ENCODE measurements around the gene CCKAR. TPM values are rescaled to one million over a fixed set of nuclear protein-coding genes. Genes with fewer than 3 reads are reported as not detected.

CCKAR gene
- total RNA-seq, 1 experiment from 2014 or later, result not detected

- DNase-seq (ENCODE audit: low spot score), result no peak
Observed at GRCh38 chr4:26490960-26491284, 638 bp upstream of the CCKAR start.

GRCh38 chr4:26489101-26489985 lies 941 bp downstream of the CCKAR start:
- DNase-seq (ENCODE audit: low spot score), result no peak

GRCh38 chr4:26485684-26486083 lies 4.6 kb downstream of the CCKAR start:
- DNase-seq (ENCODE audit: low spot score), result no peak

- DNase-seq (ENCODE audit: low spot score), result no peak
Observed at GRCh38 chr4:26484516-26484915, 5.8 kb downstream of the CCKAR start.

DNA sequence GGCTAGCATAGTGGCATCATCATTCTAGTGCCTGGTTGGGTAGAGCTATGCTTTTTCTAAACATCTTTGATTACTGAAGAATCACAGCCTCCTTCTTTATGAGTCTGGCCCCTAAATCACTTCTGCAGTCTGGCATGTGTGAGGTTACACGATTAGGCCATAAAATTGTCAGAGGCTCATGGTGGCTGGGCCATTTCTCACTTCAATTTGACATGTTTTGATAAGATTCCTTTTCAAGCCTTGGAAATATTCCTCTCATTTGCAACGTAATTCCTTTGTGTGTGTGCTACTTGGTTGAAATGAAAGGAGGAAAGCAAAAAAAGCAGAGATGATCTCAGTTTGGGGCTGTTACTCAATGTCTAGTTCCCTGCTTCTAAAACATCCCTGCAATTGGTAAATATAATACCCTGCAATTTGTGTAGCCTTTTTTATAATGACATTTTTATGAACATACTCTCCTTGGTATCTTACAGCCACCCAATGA lies 6.2 kb downstream of the CCKAR start:
- DNase-seq (ENCODE audit: low spot score), result no peak

DNA sequence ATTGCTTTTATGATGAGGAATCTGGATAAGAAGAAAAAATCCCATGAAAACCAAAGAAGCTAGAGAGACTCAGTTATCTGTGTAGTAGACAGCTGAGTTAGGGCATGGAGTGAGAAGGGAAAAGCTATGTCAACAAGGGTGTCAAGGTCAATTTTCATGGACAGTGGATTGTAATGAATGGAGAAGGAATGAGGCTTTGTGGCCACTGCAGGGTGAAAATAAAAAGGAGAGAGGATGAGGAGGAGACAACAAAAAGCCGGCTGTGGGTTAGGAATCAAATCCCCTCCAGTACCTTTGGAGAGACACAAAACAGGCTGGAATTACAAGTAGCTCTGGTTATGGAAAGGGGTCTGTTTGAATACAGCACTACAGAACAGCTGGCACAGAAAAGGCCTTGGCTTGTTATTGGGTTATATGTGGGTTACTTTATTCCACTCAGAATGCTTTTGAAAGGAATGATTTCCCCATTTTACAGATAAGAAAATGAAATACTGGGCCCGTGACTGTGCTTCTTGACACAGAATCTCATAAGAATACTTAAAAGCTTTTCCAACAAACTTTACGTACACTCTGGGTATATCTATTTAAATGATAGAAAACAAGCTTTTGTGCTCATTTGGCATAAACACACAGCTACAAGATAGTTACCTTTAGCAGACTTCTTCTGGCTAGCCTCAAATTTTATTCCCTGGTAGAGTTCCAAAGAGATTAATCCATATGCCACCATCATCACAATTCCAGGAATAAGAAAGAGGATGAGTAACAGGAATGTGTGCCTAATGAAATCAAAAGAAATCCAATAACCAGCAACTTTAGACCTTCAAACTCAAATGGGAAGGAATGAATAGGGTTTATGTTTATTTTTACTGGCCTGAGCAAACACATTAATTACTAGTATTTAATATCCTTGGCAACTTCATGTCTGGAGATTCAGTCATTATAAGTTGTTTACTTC lies 7.5 kb downstream of the CCKAR start:
- no peak for DNase-seq (ENCODE audit: low spot score)

- DNase-seq (ENCODE audit: low spot score), result no peak
Observed at GRCh38 chr4:26478330-26478729, 12.0 kb downstream of the CCKAR start.

DNA sequence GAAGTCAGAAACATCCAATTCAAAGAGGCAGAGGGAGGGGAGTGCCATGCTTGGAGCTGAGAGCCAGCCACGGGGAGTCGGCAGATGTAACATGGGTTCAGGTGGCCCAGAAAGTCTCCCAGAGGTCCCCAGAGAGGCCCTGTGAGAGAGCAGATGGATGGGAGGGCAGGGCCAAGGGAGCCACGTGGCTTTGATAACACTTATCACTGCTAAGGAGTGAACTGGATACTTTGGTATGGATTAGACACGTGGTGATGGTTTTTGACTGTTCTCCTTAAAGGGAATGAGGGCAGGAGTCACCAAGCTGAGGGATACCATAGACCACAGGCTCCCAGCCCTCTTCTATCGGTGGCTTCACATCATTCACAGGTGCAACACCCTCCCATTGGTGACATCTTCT lies 13.7 kb downstream of the CCKAR start:
- no peak for DNase-seq (ENCODE audit: low spot score)

- no peak for DNase-seq (ENCODE audit: low spot score)
Observed at GRCh38 chr4:26475716-26476115, 14.6 kb downstream of the CCKAR start.

GRCh38 chr4:26474551-26474950 lies 15.7 kb downstream of the CCKAR start:
- no peak for DNase-seq (ENCODE audit: low spot score)

DNA sequence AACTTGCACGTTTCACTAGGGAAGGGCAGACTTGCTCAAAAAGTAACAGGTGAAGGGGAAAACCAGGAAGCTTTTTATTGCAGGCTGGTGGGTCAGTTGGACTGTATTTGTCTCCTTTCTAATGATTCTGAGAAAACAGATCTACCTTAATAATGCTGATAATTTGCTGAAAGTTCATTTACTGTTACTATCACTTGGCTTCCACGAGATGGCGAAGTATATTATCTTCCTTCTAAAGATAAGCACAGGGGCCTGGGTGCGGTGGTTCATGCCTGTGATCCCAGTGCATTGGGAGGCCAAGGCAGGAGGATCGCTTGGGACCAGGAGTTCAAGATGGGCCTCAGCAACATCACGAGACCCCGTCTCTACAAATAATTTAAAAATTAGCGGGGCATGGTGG lies 16.4 kb downstream of the CCKAR start:
- DNase-seq (ENCODE audit: low spot score), result no peak

DNA sequence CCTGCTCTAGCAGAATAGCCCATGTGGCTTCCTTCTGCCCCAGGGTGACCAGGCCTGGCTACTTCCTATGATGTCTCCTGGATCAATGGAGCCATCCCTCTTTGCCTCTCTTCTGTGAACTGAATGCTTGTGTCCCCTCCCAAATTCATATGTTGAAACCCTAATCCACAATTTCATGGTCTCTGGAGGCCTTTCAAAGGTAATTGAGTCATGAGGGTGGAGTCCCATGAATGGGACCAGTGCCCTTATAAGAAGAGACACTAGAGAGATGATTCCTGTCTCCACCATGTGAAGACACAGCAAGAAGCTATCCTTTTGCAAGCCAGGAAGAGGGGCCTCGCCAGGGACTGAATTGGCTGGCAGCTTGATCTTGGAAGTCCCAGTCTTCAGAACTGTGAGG lies 18.4 kb downstream of the CCKAR start:
- DNase-seq (ENCODE audit: low spot score), result no peak

- no peak for DNase-seq (ENCODE audit: low spot score)
Observed at GRCh38 chr4:26468977-26469376, 21.3 kb downstream of the CCKAR start.

- no peak for DNase-seq (ENCODE audit: low spot score)
Observed at GRCh38 chr4:26468283-26468949, 21.9 kb downstream of the CCKAR start.

GRCh38 chr4:26467724-26468123 lies 22.6 kb downstream of the CCKAR start:
- no peak for DNase-seq (ENCODE audit: low spot score)

DNA sequence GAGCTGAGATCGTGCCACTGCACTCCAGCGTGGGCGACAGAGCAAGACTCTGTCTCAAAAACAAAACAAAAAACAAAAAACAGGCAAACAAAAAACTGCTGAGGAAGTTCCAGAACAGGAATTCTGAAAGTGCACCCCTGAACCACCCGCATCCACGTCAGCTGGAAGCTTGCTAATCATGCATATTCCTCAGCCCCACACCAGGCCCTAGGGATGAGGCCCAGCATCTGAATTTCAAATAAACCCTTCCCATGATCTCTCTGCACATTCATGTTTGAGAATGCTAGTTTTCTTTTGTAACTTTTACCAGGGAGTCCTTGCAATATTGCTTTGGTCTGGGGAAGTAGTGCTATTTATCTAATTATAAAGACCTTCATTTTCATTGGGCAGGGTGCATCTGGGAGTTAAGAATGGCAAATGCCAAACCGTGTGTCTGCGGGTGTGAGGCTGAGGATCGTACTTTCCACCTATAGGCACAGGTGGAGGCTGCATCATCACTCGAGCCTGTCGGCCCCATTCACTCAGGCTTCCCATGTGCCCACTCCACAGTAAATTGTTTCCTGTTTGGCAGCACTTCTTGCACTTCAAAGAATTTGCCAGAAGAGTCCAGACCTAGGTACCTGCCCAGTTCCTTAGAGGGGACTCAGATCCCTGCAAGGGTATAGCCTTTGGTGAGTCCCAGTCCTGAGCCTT lies 23.6 kb downstream of the CCKAR start:
- DNase-seq (ENCODE audit: low spot score), result no peak

DNA sequence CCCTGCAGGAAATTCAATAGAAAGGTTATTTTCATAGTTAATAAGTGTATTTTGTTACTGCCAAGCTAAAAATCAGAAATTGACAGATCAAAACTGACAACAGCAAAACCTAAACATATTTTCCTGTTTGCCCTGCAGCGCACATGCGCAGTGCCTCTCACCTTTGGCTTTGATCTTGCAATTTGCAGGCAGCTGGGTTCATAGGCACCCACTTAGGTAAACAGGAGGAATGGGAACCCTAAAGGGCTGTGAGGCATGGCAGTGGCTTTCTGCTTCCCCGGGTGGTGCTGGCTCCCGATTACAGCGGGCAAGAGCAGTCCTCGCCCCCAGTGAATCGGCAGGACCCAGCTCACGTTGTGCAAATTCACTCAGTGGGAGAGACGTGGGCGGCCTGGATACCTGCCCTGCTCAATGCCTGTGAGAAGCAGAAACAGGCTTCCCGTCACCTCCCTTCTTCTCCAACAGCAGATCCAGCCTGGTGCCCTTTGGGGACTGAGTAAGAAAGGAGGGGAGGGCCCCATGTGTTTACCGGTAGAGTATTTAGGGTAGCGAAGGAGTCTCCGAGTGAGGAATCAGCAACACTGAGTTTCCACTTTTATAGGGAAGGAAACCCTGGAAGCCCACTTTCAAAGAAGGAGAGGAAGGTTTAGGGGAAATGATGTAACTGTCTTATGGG lies 25.7 kb downstream of the CCKAR start:
- DNase-seq (ENCODE audit: low spot score), result no peak

DNA sequence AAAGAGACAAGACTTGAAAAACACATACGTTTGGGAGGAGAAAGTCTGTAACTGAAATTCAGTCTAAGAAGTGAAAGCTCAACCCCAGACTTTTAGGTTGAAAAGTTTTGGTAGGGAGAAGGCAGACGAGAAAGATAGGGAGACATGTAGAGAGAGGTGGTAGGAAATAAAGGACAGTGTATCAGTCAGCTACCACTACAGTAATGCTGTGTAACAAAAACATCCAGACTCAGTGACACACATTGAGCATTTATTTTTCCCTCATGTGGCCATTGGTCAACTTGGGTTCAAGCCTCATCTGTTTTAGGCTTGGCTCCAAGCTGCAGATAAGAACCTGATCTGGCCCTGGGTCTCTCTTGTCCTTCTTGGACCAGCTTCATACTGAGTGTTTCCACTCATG lies 26.9 kb downstream of the CCKAR start:
- DNase-seq (ENCODE audit: low spot score), result no peak

GRCh38 chr4:26462874-26463273 lies 27.4 kb downstream of the CCKAR start:
- DNase-seq (ENCODE audit: low spot score), result no peak

- no peak for DNase-seq (ENCODE audit: low spot score)
Observed at GRCh38 chr4:26459756-26460530, 30.3 kb downstream of the CCKAR start.

Measured in H4 (cell line).